GM21390 (cell line): ENCODE results near the gene RPS18.
"Not testable (repeated sequence)": the region's sequence is repeated elsewhere in the genome, so short reads cannot be mapped to it uniquely, and the experiment has no call there.

Experiments used
- ATAC-seq: cut with Tn5 transposase; IDR thresholded peaks from one replicate; pipeline ENCODE4 v1.9.1; 2021; ENCODE audit not compliant: unreplicated experiment

The RPS18 gene

GRCh38 chr6:33271468-33272274, at the start of gene RPS18, which contains the start of gene VPS52:
Gene RPS18 (plus strand): TSS chr6:33272075. CDS start chr6:33272120, 45 bp downstream.
Gene VPS52 (minus strand): TSS chr6:33271876. CDS start chr6:33271675, 201 bp downstream.
- ATAC-seq = peak; percentile 67

DNA sequence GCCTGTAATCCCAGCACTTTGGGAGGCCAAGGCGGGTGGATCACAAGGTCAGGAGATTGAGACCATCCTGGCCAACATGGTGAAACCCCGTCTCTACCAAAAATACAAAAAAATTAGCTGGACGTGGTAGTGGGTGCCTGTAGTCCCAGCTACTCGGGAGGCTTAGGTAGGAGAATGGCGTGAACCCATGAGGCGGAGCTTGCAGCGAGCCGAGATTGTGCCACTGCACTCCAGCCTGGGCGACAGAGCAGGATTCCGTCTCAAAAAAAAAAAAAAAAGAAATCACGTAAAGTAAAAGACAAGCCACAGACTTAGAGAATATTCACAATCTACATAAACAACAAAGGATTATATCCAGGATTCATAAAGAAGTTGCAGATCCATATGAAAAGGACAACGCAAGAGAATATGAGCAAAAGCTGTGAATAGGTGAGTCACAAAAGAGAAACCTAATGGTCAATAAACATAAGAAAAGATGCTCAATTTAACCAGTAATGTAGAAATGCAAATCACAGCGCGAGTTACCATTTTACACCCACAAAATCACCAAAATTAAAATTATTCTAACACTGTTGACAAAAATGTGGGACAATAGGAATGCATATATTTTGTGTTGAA, 45.3 kb upstream of the RPS18 start:
- ATAC-seq = not testable (repeated sequence)

DNA sequence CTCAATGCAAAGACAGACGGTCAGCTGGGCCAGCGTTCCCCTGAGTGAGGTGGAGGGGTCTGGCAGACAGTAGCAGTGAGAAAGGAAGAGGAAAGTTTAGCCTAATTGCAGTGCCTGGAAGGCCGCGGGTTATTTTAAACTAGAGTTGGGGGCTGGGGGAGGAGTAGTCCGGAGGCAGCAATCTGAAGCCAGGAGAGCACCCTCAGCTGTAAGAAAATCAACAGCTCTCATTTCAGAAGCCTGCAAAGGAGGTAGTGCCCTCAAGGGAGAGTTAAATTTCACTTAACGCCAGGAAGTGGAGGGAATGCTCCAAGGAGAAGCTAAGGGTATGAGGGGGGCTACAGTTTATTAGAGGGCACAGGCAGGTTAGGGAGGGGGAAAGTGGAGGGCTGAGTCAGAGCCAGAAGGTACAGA, 36.6 kb upstream of the RPS18 start:
- no peak for ATAC-seq

- no peak for ATAC-seq
Observed at GRCh38 chr6:33236328-33236727, 35.5 kb upstream of the RPS18 start.

GRCh38 chr6:33236852-33237251, 35.0 kb upstream of the RPS18 start:
- no peak for ATAC-seq

DNA sequence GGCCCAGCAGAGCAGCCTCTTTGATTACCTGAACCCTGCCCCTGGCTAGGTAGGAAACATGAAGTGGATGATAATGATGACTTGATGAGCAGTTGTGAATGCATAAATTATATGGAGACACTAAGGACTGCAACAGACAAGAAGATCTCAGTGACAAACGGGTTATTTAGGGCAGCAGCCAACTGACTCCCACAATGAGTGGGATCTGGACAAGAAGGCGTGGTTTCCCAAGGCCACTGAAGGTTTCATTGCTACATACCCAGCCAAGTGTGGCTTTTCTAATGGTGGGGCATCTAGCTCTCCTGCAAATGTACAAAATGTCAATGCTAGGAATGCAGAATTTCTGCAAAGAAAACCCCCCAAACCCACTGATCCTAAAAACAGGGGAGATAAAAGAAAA, 34.1 kb upstream of the RPS18 start:
- ATAC-seq = no peak

- ATAC-seq = no peak
Observed at GRCh38 chr6:33241968-33242367, 29.9 kb upstream of the RPS18 start.

- no peak for ATAC-seq
Observed at GRCh38 chr6:33243476-33243875, 28.4 kb upstream of the RPS18 start.

DNA sequence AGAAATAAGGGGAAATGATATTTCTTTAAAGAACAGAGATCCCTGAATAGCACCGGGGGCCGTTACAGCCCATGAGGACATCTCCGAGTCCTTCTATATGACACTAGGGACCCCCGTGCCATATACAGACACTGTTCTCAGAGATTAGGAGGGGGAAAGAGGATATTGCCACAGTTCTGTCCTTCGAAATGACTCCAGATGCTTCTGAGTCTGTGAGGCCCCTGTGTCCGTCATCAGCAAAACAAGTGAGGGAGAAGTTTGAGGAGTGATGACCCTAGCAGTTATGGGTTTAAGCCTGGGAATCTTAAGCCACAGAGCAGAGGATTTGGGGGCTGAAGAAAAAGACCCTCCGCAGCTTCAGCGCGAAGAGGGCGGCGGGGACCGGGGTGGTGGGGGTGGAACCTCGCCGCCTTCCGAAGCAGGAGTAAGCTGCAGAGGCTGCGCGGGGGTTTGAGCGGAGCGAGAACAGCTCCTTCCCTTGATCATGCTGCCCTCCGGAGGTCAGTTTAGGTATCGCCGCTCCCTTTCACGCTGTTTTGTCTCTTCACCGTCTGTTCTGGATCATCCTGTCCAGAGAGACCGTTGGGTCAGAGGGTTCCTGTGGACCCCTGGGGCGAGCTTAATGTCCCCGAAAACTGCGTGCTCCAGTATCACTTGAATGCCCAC, 23.8 kb upstream of the RPS18 start:
- no peak for ATAC-seq

- no peak for ATAC-seq
Observed at GRCh38 chr6:33248643-33248931, 23.3 kb upstream of the RPS18 start.

GRCh38 chr6:33248932-33249731, 22.7 kb upstream of the RPS18 start:
- ATAC-seq = peak; percentile 87

- ATAC-seq = no peak
Observed at GRCh38 chr6:33249732-33250630, 21.9 kb upstream of the RPS18 start.

DNA sequence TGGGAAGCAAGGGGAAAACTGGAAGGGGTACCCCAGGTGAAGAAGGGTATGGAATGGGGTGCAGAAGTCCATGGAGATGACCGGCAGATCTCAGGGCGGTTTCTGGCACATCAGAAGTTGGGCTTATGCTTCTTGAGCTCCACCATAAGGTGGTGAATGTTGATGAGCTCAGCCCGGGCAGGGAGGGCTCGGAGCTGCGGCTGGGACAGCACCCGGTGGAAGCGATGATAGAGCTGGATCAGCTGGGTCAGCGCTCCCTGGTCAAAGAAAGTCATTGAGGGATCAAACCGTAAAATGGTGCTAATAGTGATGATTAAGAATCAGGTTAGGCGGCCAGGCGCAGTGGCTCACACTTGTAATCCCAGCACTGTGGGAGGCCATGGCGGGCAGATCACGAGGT, 21.1 kb upstream of the RPS18 start:
- ATAC-seq = no peak

DNA sequence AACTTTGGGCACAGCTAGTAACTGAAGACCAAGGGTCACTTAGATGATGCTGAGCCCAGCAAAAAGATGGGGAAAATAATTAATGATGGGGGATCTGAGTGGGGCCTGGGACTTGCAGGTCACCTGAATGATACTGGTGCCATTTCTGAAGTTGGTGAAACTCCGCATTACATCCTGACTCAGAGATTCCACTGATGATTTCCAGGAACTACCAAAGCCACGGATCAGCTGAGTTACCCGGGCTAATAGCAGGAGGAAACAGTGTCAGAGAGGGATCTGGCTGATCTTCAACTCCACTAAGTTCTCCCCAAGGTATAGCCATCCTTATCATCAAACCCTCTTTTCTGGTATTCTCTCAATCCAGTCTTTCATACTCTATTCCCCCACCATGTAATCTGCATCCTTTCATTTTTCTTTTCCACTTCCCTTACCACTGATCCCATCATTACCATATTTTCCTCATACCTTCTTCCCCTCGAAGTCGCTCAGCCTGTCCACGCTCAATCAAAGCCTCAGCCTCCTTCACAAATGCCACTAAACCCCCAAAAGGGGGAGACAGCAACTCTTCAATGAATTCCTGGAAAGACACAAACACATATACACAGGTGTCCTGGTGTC, 20.4 kb upstream of the RPS18 start:
- no peak for ATAC-seq

- no peak for ATAC-seq
Observed at GRCh38 chr6:33252759-33253158, 19.1 kb upstream of the RPS18 start.

DNA sequence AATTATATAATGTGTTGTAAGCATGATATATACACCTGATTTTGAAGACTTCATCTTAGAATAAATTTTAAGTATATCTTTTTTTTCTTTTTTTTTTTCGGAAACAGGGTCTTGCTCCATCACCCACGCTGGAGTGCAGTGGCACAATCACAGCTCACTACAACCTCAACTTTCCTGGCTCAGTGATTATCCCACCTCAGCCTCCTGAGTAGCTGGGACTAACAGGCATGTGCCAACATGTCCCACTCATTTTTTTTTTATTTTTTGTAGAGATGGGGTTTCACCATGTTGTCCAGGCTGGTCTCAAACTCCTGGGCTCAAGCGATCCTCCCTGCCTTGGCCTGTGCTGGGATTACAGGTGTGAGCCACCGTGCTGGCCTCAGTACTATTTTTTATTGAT, 17.3 kb upstream of the RPS18 start:
- ATAC-seq = no peak

DNA sequence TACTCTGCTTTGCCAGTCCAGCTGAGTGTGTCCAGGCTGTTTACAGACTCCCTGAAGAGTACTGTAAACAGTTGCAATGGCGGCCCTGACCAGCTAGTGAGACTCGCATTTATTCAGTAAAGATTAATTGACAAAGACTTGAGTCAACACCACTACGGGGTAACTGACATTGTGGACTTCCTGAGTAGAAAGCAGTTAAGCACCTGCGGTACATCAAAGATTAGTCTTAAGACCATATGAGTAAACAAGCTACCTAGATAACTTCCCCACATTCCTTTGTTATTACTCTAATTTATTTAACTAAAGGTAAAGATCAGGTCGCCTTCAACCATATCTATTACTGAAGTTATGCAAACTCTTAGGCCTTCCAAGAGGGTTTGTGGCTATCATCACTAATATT, 12.8 kb upstream of the RPS18 start:
- no peak for ATAC-seq

- not testable (repeated sequence) for ATAC-seq
Observed at GRCh38 chr6:33262490-33262889, 9.4 kb upstream of the RPS18 start.

DNA sequence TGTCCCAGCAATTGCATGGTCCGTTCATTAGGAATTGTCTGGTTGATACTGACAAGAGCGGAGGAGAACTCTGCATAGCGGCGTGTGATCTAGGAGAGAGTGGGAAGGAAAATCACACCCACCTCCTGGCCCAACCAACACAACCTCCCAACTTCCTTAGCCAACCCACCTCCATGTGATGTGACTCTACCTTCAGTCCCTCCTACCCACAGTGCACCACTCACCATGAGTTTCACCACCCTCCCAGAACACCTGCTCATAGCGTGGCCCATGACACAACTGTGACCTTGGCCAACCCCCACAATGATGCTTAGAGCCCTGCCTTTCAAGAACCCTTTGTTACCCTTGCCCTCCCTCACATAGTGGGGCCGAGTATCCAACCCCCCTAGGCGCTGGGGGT, 7.9 kb upstream of the RPS18 start:
- ATAC-seq = no peak

GRCh38 chr6:33271117-33271467, 783 bp upstream of the RPS18 start:
- no peak for ATAC-seq
